Tibial nerve (tissue), 4 donors: ENCODE measurements around the gene ASTN2.

ENCODE experiments used
- EP300 ChIP-seq, 2 donors: sonication (generic); formaldehyde crosslinking; IDR thresholded peaks; one replicate each; pipeline ENCODE4 v1.6.1; 2017; ENCODE audit warnings: antibody characterized with exemption in 2 of 2, mild to moderate bottlenecking in 1 of 2
- POLR2A ChIP-seq, 2 donors: fragments of 450-650 bp; IDR thresholded peaks; one replicate each; pipeline ENCODE4 v1.6.1; 2017; ENCODE audit warnings: antibody characterized with exemption in 2 of 2, mild to moderate bottlenecking in 2 of 2, moderate library complexity in 2 of 2
- TF ChIP-seq, protein P1 (sequence below), 5 experiments: fragments of 200-600 bp in 3 of 5; fragments of 450-650 bp in 2 of 5; sonication (generic) in 3 of 5; IDR thresholded peaks; one replicate each; pipeline ENCODE4 v1.5.1; 2016 to 2019; ENCODE audit warnings: antibody characterized with exemption in 5 of 5, mild to moderate bottlenecking in 3 of 5, moderate library complexity in 2 of 5

DNA sequence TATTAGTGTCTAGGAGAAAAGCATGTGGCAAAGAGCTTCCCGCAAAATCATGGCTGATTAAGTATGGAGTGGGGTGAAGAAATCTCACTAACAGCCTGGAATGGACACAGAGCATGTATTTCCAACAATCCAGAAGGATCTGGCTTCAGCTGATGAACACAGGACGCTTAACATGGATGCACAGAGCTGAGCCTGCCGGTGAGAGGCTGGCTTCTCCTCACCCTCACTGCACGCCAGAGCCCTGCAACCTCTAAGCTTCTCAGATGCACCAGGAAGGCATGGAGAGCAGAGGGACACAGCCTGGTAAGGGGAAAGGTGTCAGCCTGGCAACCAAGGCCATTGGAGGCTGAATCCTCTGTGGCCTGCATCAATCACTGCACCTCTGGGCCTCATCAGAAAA lies 429.3 kb downstream of the ASTN2 start:
- TF ChIP-seq, protein P1, sequence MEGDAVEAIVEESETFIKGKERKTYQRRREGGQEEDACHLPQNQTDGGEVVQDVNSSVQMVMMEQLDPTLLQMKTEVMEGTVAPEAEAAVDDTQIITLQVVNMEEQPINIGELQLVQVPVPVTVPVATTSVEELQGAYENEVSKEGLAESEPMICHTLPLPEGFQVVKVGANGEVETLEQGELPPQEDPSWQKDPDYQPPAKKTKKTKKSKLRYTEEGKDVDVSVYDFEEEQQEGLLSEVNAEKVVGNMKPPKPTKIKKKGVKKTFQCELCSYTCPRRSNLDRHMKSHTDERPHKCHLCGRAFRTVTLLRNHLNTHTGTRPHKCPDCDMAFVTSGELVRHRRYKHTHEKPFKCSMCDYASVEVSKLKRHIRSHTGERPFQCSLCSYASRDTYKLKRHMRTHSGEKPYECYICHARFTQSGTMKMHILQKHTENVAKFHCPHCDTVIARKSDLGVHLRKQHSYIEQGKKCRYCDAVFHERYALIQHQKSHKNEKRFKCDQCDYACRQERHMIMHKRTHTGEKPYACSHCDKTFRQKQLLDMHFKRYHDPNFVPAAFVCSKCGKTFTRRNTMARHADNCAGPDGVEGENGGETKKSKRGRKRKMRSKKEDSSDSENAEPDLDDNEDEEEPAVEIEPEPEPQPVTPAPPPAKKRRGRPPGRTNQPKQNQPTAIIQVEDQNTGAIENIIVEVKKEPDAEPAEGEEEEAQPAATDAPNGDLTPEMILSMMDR (IDR thresholded peaks at IDR 0.05): no peak
- TF ChIP-seq POLR2A (IDR thresholded peaks at IDR 0.05) (no peak), EP300 (IDR thresholded peaks at IDR 0.05) (no peak)
